T-cell (primary cell): Measurements from ENCODE around the gene STYK1. TPM values are rescaled to one million over a fixed set of nuclear protein-coding genes. Genes with fewer than 3 reads are reported as not detected.

Experiments used
- total RNA-seq, 35 experiments: library from RNA in 6 of 35; stranded (reverse) in 6 of 35; fragments of 120-200 nt in 1 of 35; gene quantifications; one replicate each; pipeline versions ENCODE4 v1.2.1 to v1.2.4 and lab custom pipeline; 2013 to 2026

Gene STYK1
- total RNA-seq, 5 donors from 2014 or later (not counting 1 experiment from before 2014, with no cell fraction given), result 0.20 to 1.8 (median 0.39) TPM

Other genes with a start within 250 kb of the STYK1 start
- 1 to 10 TPM in 4 of 5 donors, under 1 TPM in 1; 0.99 to 3.8 (median 1.9) TPM for gene KLRC2, start 238.0 kb downstream of the STYK1 start, total RNA-seq
- gene KLRC1, start 220.7 kb downstream of the STYK1 start, total RNA-seq, result 10 to 100 TPM in 1 of 5 donors, 1 to 10 TPM in 4; 1.7 to 11.2 (median 2.9) TPM
- 1 to 10 TPM in 2 of 5 donors, under 1 TPM in 3; 0.28 to 3.9 (median 0.63) TPM for gene EIF2S3B, start 168.2 kb downstream of the STYK1 start, total RNA-seq
- gene MAGOHB, start 60.4 kb downstream of the STYK1 start, total RNA-seq, result 10 to 100 TPM; 11.6 to 22.9 (median 20.3) TPM
- 100 to 1,000 TPM in 1 of 5 donors, 10 to 100 TPM in 4; 14.8 to 101 (median 44.2) TPM for gene YBX3, start 49.3 kb upstream of the STYK1 start, total RNA-seq
- gene TAS2R7, start 128.6 kb upstream of the STYK1 start, total RNA-seq, result not detected
- gene TAS2R8, start 133.2 kb upstream of the STYK1 start, total RNA-seq, result not detected
- gene TAS2R9, start 136.1 kb upstream of the STYK1 start, total RNA-seq, result not detected
- gene TAS2R10, start 152.3 kb upstream of the STYK1 start, total RNA-seq, result 1 to 10 TPM in 2 of 5 donors, under 1 TPM in 1, not detected in 2; 0.33 to 1.3 (median 1.2) TPM
- gene PRR4, start 175.4 kb upstream of the STYK1 start, total RNA-seq, result 1 to 10 TPM in 4 of 5 donors, under 1 TPM in 1; 0.73 to 3.8 (median 2.2) TPM
- gene PRH1, start 210.2 kb upstream of the STYK1 start, total RNA-seq, result 10 to 100 TPM; 19.2 to 42.4 (median 24.7) TPM
- gene TAS2R13, start 235.5 kb upstream of the STYK1 start, total RNA-seq, result 1 to 10 TPM in 4 of 5 donors, under 1 TPM in 1; 0.79 to 1.5 (median 1.2) TPM